Uterus (tissue), 4 donors: ENCODE measurements around the gene MRPL42. TPM values are rescaled to one million over a fixed set of nuclear protein-coding genes. Genes with fewer than 3 reads are reported as not detected.
"Not testable (repeated sequence)": the region's sequence is repeated elsewhere in the genome, so short reads cannot be mapped to it uniquely, and the experiment has no call there.

Source experiments
- DNase-seq, 2 donors: peaks; one replicate each; pipeline ENCODE4 v3.0.0-alpha.2; 2019 to 2020
- H3K27ac ChIP-seq, 2 donors: fragments of 200-600 bp; sonication (generic); 1 replicate in 1 of 2; 2 replicates in 1 of 2; pipeline ENCODE4 v1.5.1; 2016 to 2018
- H3K27me3 ChIP-seq, 2 donors: fragments of 200-600 bp; sonication (generic); one replicate each; pipeline ENCODE4 v1.5.1; 2018 to 2019; ENCODE audit warnings: control low read depth in 1 of 2
- H3K36me3 ChIP-seq, 2 donors: fragments of 200-600 bp; sonication (generic); one replicate each; pipeline ENCODE4 v1.5.1; 2019; ENCODE audit warnings: control low read depth in 1 of 2
- H3K4me1 ChIP-seq, 2 donors: fragments of 200-600 bp; sonication (generic); one replicate each; pipeline ENCODE4 v1.5.1; 2018 to 2019; ENCODE audit warnings: control low read depth in 1 of 2
- H3K4me3 ChIP-seq, 2 donors: fragments of 200-600 bp; sonication (generic); 1 replicate in 1 of 2; 2 replicates in 1 of 2; pipeline ENCODE4 v1.5.1; 2018 to 2019; ENCODE audit warnings: mild to moderate bottlenecking in 1 of 2
- H3K9me3 ChIP-seq, 2 donors: fragments of 200-600 bp; sonication (generic); one replicate each; pipeline ENCODE4 v1.5.1; 2019; ENCODE audit warnings: control low read depth in 1 of 2
- POLR2A ChIP-seq, 2 donors: fragments of 450-650 bp; IDR thresholded peaks; one replicate each; pipeline ENCODE4 v1.6.1; 2016; ENCODE audit warnings: antibody characterized with exemption in 2 of 2, mild to moderate bottlenecking in 1 of 2, moderate library complexity in 1 of 2
- intact Hi-C: fragments of 100-400 bp; cut with DNase I; formaldehyde crosslinking; loops from one replicate; pipeline ENCODE4 v1.15.1; 2023; ENCODE audit warnings: low total_unique reads
- total RNA-seq, 4 donors: library from RNA; depleted of rRNA in 3 of 4; stranded (reverse); fragments of >200 nt in 3 of 4; gene quantifications; one replicate each; pipeline versions ENCODE4 v1.1.0 to v1.2.4, GENCODE V29; 2014 to 2023
- TF ChIP-seq, protein P1 (sequence below), 4 experiments: fragments of 200-600 bp in 2 of 4; fragments of 450-650 bp in 2 of 4; sonication (generic) in 2 of 4; IDR thresholded peaks; one replicate each; pipeline ENCODE4 v1.5.1; 2016 to 2019; ENCODE audit warnings: antibody characterized with exemption in 4 of 4, mild to moderate bottlenecking in 2 of 4, moderate library complexity in 1 of 4
- donor health status: DM: yes; HTN: yes; CAD: no.

MRPL42 gene
- total RNA-seq, 4 donors from 2014 or later, result 59.4 to 130 (median 69.8) TPM

DNA sequence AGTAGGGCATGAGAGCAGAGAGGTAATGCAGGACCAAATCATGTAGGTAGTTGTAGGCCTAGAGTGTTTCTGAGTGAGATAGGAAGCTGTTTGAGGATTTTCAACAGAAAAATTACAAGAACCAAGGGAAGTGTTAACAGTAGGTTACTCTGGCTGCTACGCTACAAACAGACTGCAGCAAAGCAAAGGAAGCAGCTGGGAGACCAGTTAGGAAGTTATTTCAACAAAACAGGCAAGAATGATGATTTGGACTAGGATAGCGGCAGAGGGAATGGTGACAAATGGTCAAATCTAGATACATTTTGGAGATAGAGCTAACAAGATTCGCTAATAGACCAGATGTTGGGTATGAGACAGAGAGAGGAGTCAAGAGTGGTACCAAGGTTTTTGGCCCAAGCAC is 26.8 kb downstream of the MRPL42 start:
- intact Hi-C loops, result no loop called here
- H3K36me3 ChIP-seq, result no peaks in the 10 kb centered on the region
- H3K4me1 ChIP-seq, result no peaks in the 10 kb centered on the region
- no peak for DNase-seq
- H3K27ac ChIP-seq, result no peak overlapping the region
- no peak overlapping the region for H3K4me3 ChIP-seq
- TF ChIP-seq, protein P1, sequence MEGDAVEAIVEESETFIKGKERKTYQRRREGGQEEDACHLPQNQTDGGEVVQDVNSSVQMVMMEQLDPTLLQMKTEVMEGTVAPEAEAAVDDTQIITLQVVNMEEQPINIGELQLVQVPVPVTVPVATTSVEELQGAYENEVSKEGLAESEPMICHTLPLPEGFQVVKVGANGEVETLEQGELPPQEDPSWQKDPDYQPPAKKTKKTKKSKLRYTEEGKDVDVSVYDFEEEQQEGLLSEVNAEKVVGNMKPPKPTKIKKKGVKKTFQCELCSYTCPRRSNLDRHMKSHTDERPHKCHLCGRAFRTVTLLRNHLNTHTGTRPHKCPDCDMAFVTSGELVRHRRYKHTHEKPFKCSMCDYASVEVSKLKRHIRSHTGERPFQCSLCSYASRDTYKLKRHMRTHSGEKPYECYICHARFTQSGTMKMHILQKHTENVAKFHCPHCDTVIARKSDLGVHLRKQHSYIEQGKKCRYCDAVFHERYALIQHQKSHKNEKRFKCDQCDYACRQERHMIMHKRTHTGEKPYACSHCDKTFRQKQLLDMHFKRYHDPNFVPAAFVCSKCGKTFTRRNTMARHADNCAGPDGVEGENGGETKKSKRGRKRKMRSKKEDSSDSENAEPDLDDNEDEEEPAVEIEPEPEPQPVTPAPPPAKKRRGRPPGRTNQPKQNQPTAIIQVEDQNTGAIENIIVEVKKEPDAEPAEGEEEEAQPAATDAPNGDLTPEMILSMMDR (IDR thresholded peaks at IDR 0.05), result no peak
- no peak for TF ChIP-seq POLR2A (IDR thresholded peaks at IDR 0.05)
- no peaks in the 10 kb centered on the region for H3K9me3 ChIP-seq
- H3K27me3 ChIP-seq, result no peaks in the 10 kb centered on the region

DNA sequence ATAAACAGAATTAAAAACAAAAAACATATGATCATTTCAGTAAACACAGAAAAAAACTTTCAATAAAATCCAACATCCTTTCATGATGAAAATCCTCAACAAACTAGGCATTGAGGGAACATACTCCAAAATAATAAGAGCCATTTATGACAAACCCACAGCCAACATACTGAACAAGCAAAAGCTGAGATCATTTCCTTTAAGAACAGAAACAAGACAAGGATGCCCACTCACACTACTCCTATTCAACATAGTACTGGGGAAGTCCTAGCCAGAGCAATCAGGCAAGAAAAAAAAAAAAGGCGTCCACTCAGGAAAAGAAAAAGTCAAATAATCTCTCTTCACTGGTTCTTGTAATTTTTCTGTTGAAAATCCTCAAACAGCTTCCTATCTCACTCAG is 30.1 kb downstream of the MRPL42 start:
- TF ChIP-seq, protein P1 (IDR thresholded peaks at IDR 0.05), result no peak
- no peak for TF ChIP-seq POLR2A (IDR thresholded peaks at IDR 0.05)
- H3K27ac ChIP-seq, result no peak overlapping the region
- no peaks in the 10 kb centered on the region for H3K27me3 ChIP-seq
- H3K36me3 ChIP-seq, result no peaks in the 10 kb centered on the region
- no peaks in the 10 kb centered on the region for H3K4me1 ChIP-seq
- no peak overlapping the region for H3K4me3 ChIP-seq
- intact Hi-C loops, result no loop called here
- no peak for DNase-seq
- H3K9me3 ChIP-seq, result no peaks in the 10 kb centered on the region

DNA sequence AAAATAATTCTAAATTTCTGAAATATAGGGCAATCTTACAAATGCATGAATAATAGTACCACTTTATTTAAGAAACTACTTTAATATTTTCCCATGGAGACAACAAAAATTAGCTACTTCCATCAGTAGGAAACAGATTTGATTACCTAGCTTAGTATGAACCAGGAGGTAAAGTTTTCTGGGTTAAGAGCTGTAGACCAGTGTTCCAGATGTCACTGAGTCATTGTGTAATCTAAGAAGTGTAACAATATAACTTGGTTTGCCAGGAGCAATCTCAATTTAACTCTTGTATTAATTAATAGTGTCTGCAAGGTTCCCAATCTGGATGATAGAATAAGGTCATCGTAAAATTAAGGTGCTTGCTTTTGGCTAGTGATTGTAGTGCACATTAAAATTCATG is 31.5 kb downstream of the MRPL42 start:
- intact Hi-C loops, H3K4me3 ChIP-seq, DNase-seq, H3K27ac ChIP-seq, H3K9me3 ChIP-seq, H3K27me3 ChIP-seq, H3K4me1 ChIP-seq, H3K36me3 ChIP-seq: not testable (repeated sequence)

DNA sequence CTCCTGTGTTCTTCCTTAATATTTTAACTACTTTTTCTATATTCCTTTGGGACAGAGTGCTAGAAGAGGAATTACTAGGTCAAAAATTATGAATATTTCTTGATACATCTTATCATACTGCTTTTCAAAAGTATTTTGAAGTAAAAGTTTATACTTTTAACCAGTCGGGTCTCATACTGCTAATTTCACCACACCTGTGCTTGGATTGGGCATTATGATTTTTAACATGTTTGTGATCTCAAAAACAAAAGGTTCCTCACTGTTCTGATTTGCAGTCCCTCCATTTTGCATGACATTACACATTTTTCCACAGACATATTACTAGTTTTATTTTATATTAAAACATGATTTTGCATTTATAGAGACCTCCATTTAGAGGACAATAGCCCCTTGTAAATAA is 32.9 kb downstream of the MRPL42 start:
- Histone ChIP-seq H3K27me3 (no peaks in the 10 kb centered on the region), H3K9me3 (no peaks in the 10 kb centered on the region), H3K27ac (no peak overlapping the region), H3K4me1 (no peaks in the 10 kb centered on the region), H3K36me3 (no peaks in the 10 kb centered on the region), H3K4me3 (no peak overlapping the region)
- no peak for DNase-seq
- no peak for TF ChIP-seq POLR2A (IDR thresholded peaks at IDR 0.05)
- TF ChIP-seq, protein P1 (IDR thresholded peaks at IDR 0.05), result no peak
- intact Hi-C loops, result loop anchor here (5.0 kb wide), 1 partner anchor 602 kb away; no protein-coding TSS in a partner anchor

DNA sequence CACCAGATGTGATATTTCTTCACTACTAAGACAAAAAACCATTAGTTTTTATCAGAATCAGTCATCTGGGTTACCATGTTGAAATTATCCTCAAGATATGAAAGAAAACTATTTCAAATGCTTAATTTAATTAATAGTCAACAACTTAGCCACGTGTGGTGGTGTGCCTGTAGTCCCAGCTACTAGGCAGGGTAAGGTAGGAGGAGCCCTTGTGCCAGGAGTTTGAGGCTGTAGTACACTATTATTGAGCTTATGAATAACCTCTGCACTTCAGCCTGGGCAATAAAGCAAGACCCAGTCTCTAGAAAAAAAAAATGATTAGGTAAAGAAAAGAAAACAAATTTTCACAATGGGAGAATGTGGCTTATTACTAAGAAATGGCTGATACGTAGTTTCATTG is 33.4 kb downstream of the MRPL42 start:
- no peaks in the 10 kb centered on the region for H3K9me3 ChIP-seq
- H3K36me3 ChIP-seq, result no peaks in the 10 kb centered on the region
- no peak overlapping the region for H3K27ac ChIP-seq
- H3K4me3 ChIP-seq, result no peak overlapping the region
- no peak for DNase-seq
- no peaks in the 10 kb centered on the region for H3K27me3 ChIP-seq
- no peak for TF ChIP-seq POLR2A (IDR thresholded peaks at IDR 0.05)
- TF ChIP-seq, protein P1 (IDR thresholded peaks at IDR 0.05), result no peak
- no peaks in the 10 kb centered on the region for H3K4me1 ChIP-seq
- intact Hi-C loops, result loop anchor here (5.0 kb wide), 1 partner anchor 602 kb away; no protein-coding TSS in a partner anchor
